ENCODE data around the gene FNDC5. TPM values are rescaled to one million over a fixed set of nuclear protein-coding genes. Genes with fewer than 3 reads are reported as not detected.

FNDC5 gene
- total and polyA plus RNA-seq, 10 of the 15 experiments (the other 5 are each of a cell fraction or from before 2014, with no cell fraction given) = 0.01 to 0.29 (median 0.19) TPM; not detected in 4

DNA sequence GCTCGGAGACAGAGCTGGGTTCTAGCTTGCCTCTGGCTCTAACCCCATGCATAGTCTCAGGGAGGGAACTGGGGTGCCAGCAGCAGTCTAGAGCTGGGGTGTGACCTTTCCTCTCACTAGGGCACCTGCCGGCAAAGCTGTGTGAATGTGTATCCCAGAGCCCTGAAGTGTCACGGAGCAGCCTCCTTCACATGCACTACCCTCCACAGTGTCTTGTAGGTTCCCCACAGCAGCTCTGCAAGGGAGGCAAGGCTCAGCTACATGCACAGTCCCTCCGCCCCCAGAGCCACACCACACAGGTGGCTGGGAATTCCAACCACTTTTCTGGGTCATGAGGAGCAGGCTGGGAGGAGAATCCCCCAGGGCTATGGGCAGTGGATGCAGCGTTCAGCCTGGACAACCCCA is 7.9 kb upstream of the FNDC5 start (continued):
- TF ChIP-seq, protein P1, sequence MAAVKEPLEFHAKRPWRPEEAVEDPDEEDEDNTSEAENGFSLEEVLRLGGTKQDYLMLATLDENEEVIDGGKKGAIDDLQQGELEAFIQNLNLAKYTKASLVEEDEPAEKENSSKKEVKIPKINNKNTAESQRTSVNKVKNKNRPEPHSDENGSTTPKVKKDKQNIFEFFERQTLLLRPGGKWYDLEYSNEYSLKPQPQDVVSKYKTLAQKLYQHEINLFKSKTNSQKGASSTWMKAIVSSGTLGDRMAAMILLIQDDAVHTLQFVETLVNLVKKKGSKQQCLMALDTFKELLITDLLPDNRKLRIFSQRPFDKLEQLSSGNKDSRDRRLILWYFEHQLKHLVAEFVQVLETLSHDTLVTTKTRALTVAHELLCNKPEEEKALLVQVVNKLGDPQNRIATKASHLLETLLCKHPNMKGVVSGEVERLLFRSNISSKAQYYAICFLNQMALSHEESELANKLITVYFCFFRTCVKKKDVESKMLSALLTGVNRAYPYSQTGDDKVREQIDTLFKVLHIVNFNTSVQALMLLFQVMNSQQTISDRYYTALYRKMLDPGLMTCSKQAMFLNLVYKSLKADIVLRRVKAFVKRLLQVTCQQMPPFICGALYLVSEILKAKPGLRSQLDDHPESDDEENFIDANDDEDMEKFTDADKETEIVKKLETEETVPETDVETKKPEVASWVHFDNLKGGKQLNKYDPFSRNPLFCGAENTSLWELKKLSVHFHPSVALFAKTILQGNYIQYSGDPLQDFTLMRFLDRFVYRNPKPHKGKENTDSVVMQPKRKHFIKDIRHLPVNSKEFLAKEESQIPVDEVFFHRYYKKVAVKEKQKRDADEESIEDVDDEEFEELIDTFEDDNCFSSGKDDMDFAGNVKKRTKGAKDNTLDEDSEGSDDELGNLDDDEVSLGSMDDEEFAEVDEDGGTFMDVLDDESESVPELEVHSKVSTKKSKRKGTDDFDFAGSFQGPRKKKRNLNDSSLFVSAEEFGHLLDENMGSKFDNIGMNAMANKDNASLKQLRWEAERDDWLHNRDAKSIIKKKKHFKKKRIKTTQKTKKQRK (IDR thresholded peaks at IDR 0.05; ENCODE audit: low read depth, low read length) = no peak
- TF ChIP-seq, protein P2, sequence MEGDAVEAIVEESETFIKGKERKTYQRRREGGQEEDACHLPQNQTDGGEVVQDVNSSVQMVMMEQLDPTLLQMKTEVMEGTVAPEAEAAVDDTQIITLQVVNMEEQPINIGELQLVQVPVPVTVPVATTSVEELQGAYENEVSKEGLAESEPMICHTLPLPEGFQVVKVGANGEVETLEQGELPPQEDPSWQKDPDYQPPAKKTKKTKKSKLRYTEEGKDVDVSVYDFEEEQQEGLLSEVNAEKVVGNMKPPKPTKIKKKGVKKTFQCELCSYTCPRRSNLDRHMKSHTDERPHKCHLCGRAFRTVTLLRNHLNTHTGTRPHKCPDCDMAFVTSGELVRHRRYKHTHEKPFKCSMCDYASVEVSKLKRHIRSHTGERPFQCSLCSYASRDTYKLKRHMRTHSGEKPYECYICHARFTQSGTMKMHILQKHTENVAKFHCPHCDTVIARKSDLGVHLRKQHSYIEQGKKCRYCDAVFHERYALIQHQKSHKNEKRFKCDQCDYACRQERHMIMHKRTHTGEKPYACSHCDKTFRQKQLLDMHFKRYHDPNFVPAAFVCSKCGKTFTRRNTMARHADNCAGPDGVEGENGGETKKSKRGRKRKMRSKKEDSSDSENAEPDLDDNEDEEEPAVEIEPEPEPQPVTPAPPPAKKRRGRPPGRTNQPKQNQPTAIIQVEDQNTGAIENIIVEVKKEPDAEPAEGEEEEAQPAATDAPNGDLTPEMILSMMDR (IDR thresholded peaks at IDR 0.05 in 2 of 3, conservative IDR thresholded peaks at IDR 0.05 in 1 of 3; ENCODE audit: control insufficient read depth in 2 of 3, extremely low read depth in 1 of 3, insufficient read depth in 1 of 3, low read depth in 3 of 3, low read length in 3 of 3) = no peak
- TF ChIP-seq CEBPB (IDR thresholded peaks at IDR 0.05; ENCODE audit: borderline replicate concordance in 1 of 2, low read depth in 2 of 2, low read length in 2 of 2) (no peak), POU2F2 (IDR thresholded peaks at IDR 0.05; ENCODE audit: borderline replicate concordance, low read depth, low read length) (no peak)

DNA sequence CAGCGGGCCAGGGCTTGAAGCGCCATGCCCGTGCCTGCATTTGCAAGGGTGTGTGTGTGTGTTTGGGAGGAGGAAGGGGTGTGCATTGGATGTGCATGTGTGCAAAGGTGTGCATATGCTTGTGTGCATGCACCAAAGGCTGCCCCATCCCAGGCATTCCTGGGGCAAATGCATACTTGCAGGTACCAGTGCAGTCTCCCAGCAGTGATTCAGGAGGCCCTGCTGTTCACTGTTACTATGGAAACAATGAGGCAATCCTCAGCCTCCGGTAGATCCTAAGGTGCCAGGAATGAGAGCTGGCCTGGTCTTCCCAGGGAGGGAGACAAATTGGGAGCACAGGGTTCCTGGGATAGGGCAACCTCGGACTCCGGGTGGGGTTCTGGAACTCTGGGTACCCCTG is 7.5 kb upstream of the FNDC5 start:
- no peak overlapping the region for H3K4me2 ChIP-seq (ENCODE audit: control insufficient read depth, insufficient read depth)
- H3K4me3 ChIP-seq = no peak overlapping the region
- WGBS (ENCODE audit: insufficient coverage, insufficient replicate concordance, low lambda C conversion rate, missing lambda C conversion rate) = 45% methylated on average over 6 of the region's 6 CpGs
- ChIA-PET RAD21 (ENCODE audit: unreplicated experiment) (interaction anchor here (0.7 kb wide), 1 partner anchor 357 kb away, joined by 4 read pairs; no protein-coding TSS in a partner anchor), SMC1A (ENCODE audit: uncharacterized antibody, unreplicated experiment) (interaction anchor here (1.0 kb wide), 1 partner anchor 172 kb away, joined by 3 read pairs; no protein-coding TSS in a partner anchor), CTCF (interaction anchor here (0.8 to 1.4 kb wide), 5 partner anchors 39 to 253 kb away, joined by 3 to 11 read pairs (median 3); no protein-coding TSS in a partner anchor), POLR2A (interaction anchor here (0.6 kb wide), 1 partner anchor 195 kb away, joined by 5 read pairs; no protein-coding TSS in a partner anchor)
- no peaks in the 10 kb centered on the region for H4K20me1 ChIP-seq (ENCODE audit: control insufficient read depth, insufficient read depth)
- intact Hi-C loops (cut with micrococcal nuclease; ENCODE audit: unreplicated experiment) (loop anchor here (10.0 kb wide), 1 partner anchor 353 kb away; no protein-coding TSS in a partner anchor), in situ Hi-C loops (cut with MboI) (no loop called here)
- no peak for DNase-seq (ENCODE audit: low read depth, low spot score)
- no TSS peak for BruUV-seq (replicated peaks)
- H2AFZ ChIP-seq (ENCODE audit: control insufficient read depth, low read depth, low read length) = no peak overlapping the region
- H3K27ac ChIP-seq (ENCODE audit: control insufficient read depth, insufficient read depth) = no peak overlapping the region
- no peaks in the 10 kb centered on the region for H3K36me3 ChIP-seq (ENCODE audit: control insufficient read depth in 2 of 2, insufficient read depth in 2 of 2, low read length in 1 of 2)
- peaks cover 10% of the 10 kb centered on the region for H3K4me1 ChIP-seq (ENCODE audit: control insufficient read depth, insufficient read depth, low read length)
- no peaks in the 10 kb centered on the region for H3K9me3 ChIP-seq (replicated peaks; ENCODE audit: control insufficient read depth, insufficient read depth, low read length)
- no peaks in the 10 kb centered on the region for H3K27me3 ChIP-seq (replicated peaks in 1 of 2; ENCODE audit: control insufficient read depth in 2 of 2, insufficient read depth in 2 of 2, low read length in 1 of 2)
- no peak for FAIRE-seq
- H3K9ac ChIP-seq (ENCODE audit: control insufficient read depth, insufficient read depth, low read length) = no peak overlapping the region
- no peak for ATAC-seq
- H3K79me2 ChIP-seq (ENCODE audit: control insufficient read depth, insufficient read depth, low read length) = no peaks in the 10 kb centered on the region
- TF ChIP-seq, protein P3, sequence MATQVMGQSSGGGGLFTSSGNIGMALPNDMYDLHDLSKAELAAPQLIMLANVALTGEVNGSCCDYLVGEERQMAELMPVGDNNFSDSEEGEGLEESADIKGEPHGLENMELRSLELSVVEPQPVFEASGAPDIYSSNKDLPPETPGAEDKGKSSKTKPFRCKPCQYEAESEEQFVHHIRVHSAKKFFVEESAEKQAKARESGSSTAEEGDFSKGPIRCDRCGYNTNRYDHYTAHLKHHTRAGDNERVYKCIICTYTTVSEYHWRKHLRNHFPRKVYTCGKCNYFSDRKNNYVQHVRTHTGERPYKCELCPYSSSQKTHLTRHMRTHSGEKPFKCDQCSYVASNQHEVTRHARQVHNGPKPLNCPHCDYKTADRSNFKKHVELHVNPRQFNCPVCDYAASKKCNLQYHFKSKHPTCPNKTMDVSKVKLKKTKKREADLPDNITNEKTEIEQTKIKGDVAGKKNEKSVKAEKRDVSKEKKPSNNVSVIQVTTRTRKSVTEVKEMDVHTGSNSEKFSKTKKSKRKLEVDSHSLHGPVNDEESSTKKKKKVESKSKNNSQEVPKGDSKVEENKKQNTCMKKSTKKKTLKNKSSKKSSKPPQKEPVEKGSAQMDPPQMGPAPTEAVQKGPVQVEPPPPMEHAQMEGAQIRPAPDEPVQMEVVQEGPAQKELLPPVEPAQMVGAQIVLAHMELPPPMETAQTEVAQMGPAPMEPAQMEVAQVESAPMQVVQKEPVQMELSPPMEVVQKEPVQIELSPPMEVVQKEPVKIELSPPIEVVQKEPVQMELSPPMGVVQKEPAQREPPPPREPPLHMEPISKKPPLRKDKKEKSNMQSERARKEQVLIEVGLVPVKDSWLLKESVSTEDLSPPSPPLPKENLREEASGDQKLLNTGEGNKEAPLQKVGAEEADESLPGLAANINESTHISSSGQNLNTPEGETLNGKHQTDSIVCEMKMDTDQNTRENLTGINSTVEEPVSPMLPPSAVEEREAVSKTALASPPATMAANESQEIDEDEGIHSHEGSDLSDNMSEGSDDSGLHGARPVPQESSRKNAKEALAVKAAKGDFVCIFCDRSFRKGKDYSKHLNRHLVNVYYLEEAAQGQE (IDR thresholded peaks at IDR 0.05; ENCODE audit: low read depth, low read length) = no peak
- no peak for TF ChIP-seq HDAC6 (IDR thresholded peaks at IDR 0.05; ENCODE audit: unreplicated experiment)
- TF ChIP-seq SMC3 (IDR thresholded peaks at IDR 0.05; ENCODE audit: borderline replicate concordance, low read length) = no peak

Measured in GM12878 (cell line).